Endothelial cell of umbilical vein (primary cell): ENCODE results near the gene MYO9B.

Experiments
- CTCF ChIP-seq, 2 donors: IDR thresholded peaks; 1 replicate in 1 of 2; 2 replicates in 1 of 2; pipeline ENCODE4 v1.5.1; 2011; ENCODE audit warnings: low read length in 2 of 2, mild to moderate bottlenecking in 2 of 2, moderate library complexity in 2 of 2, control low read depth in 1 of 2, inconsistent platforms in 1 of 2, low read depth in 1 of 2; ENCODE audit not compliant: insufficient read depth in 1 of 2; ENCODE audit errors: extremely low read depth in 1 of 2
- POLR2A ChIP-seq: IDR thresholded peaks from 2 replicates; pipeline ENCODE4 v1.6.1; 2012; ENCODE audit warnings: low read depth, mild to moderate bottlenecking, control low read depth, low read length

- TF ChIP-seq CTCF (IDR thresholded peaks at IDR 0.05; ENCODE audit: extremely low read depth in 1 of 2, insufficient read depth in 1 of 2, low read depth in 1 of 2, low read length in 2 of 2), result no peak
- TF ChIP-seq POLR2A, result no peak
Measured at GRCh38 chr19:17259934-17260333, 184.4 kb downstream of the MYO9B start.
